Measurements from ENCODE around the gene KLF15.
"Not testable (repeated sequence)": the region's sequence is repeated elsewhere in the genome, so short reads cannot be mapped to it uniquely, and the experiment has no call there.

Gene KLF15

DNA sequence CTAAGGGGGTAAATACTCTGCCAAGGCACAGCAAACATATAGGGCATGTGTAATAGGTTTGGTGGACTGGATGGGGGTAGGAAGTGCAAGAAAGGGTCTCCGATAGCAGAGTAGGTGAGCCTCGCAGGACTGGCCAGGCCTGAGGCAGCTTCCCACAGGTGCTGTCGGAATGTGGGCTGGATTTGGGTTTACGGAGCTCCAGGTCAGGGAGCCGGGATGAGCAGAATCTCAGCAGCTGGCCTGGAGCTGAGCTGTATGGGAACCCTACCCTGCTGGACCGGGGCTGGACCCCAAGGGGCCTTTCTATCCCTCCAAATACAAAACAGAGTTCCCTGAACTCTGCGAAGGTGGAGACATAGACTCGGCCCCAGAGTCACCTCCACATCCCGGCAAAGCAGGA is 15.0 kb downstream of the KLF15 start:
- DNase-seq, result no peak
- no peak for TF ChIP-seq POLR2A (IDR thresholded peaks at IDR 0.05; ENCODE audit: low read length)

DNA sequence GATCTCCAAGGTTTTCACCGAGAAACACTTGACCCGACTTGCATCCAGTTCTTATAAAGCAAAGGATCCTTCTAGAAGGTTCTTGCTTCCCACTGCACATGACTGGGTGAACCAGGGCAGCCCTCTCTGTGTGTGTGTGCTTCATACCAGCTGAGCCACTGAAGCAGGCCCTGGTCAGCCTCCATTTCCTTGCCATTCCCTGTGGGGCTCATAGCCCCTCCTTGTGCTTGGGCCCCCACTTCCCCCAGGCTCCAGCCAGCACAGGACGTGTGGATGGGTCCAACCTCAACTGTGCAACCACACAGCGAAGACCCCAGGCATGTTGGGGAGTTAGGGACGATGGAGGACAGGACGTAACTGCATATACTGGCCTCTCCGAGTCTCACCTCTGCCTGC is 15.5 kb downstream of the KLF15 start:
- no peak for DNase-seq
- TF ChIP-seq GATA1 (IDR thresholded peaks at IDR 0.05; ENCODE audit: low read depth, low read length), result no peak
- TF ChIP-seq POLR2A (IDR thresholded peaks at IDR 0.05; ENCODE audit: low read length), result no peak

DNA sequence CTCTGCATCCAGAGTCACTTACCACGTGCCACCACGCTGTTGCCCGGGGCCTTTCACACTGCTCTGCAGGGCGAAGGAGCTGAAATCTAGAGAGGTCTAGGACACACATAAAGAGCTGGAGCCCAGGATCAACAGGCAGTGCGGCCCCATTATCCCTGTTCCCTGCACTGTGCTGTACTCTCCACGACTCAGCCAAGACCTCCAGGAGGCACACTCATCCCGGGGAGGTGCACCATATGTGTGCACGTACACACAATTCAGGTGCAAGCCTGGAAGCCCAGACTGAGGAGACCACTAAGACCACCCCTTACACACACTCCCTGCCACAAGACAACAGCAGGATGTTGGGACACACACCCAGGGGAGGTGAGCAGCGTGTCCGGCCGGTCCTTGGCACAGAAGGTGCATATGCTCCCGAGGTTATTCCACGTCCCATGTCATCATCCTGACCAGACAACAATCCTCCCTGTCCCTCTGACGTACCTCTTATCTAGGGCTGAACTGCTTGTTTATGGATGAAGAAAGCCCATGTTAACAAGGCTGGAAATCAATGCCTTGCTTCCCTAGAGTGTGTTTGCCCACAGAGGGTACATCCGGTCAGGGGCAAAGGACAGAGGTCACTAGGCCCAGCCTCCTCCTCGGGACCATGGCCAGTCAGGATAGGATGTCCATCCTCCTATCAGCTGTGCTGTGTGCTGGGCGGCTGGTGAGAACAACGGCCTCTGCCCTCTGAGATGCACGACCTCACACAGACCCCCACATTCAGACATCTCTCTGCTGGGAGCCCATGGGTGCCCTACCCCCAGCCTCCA is 16.1 kb downstream of the KLF15 start:
- DNase-seq, result no peak
- TF ChIP-seq GATA1 (IDR thresholded peaks at IDR 0.05; ENCODE audit: low read depth, low read length) (no peak), POLR2A (IDR thresholded peaks at IDR 0.05; ENCODE audit: low read length) (no peak)

DNA sequence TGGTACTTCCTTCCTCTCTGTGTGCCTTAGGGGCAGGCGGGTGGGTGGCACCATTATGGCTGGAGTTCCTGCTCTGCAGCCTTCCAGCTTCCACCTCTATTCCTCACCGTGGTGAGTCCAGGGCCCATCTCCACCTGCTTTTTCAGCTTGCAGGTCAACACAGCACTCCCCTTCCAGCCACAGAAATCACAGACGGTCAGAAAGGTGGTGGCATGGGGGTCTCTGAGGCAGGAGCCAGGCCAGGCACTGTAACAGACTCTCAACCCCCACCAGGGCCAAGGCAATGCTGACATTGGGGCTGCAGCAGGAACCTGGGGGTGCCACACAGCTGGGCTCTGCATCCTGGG is 16.6 kb downstream of the KLF15 start:
- TF ChIP-seq POLR2A (IDR thresholded peaks at IDR 0.05; ENCODE audit: low read length) (no peak), GATA1 (IDR thresholded peaks at IDR 0.05; ENCODE audit: low read depth, low read length) (no peak)
- DNase-seq, result no peak

DNA sequence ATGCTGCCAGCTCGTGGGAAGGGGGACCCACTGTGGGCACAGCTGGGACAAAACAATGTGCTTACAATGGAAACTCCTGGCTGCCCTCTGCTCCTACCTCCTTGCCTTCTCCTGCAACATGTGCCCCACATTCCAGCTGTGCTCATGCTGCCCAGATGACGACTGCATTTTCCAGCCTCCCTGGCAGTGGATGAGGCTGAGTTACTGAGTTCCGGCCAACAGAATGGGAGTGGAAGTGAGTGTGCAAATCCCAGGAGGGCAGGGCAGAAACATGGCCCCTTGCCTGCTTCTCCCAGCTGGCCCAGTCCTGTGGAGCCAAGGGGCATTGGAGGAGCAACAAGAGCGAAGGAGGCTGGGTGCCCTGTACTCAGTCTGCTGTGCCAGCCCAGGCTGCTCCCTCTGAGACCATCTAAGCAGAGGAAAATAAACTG is 17.1 kb downstream of the KLF15 start:
- no peak for TF ChIP-seq GATA1 (IDR thresholded peaks at IDR 0.05; ENCODE audit: low read depth, low read length)
- TF ChIP-seq POLR2A (IDR thresholded peaks at IDR 0.05; ENCODE audit: low read length), result no peak

DNA sequence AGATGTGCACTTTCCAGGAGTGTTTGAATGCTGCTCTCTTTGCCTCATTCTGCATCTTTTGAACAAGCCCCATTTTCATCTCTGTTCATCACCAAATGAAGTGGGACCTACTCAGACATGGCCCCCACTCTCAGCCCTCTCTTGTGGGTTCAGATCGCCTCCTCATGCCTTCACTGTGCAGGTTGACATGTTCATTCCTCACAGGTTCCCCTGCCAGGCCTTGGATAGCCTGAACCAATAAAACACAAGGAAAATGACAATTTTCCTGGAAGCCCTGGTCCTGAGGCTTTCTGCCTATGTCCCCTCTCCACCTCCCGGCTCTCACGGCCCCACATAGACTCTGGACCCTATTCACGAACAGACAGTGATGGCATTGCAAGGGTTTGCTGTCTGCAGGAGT is 17.7 kb downstream of the KLF15 start:
- DNase-seq, result no peak
- TF ChIP-seq GATA1 (IDR thresholded peaks at IDR 0.05; ENCODE audit: low read depth, low read length), result no peak
- TF ChIP-seq POLR2A (IDR thresholded peaks at IDR 0.05; ENCODE audit: low read length), result no peak

More for the DNA sequence above, 17.1 kb downstream of the KLF15 start:
- no peak for DNase-seq

DNA sequence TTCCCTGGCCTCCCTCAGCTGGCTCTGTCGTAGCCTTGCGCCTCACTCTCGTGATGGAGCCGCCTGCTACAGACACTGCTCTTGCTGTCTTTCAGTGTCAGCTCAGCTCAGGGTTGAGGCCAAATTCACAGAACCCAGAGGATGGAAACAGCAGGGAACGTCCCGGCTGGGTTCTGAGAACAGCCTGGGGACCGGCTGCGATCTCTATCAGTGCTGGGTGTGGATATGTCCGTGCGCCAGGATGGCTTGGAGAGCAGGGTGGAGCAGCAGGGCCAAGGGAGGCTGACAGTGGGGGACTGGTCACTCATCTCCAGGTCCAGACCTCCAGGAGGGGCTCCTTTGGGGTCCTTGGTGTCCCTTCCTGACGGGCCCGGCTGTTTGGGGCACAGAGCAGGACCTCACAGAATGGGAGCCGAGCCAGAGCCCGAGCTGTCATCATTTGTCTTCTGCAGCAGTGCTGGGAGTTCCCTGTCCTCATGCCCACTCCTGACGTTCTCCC is 18.4 kb downstream of the KLF15 start:
- no peak for DNase-seq
- TF ChIP-seq GATA1 (IDR thresholded peaks at IDR 0.05; ENCODE audit: low read depth, low read length), result no peak
- TF ChIP-seq POLR2A (IDR thresholded peaks at IDR 0.05; ENCODE audit: low read length), result no peak

DNA sequence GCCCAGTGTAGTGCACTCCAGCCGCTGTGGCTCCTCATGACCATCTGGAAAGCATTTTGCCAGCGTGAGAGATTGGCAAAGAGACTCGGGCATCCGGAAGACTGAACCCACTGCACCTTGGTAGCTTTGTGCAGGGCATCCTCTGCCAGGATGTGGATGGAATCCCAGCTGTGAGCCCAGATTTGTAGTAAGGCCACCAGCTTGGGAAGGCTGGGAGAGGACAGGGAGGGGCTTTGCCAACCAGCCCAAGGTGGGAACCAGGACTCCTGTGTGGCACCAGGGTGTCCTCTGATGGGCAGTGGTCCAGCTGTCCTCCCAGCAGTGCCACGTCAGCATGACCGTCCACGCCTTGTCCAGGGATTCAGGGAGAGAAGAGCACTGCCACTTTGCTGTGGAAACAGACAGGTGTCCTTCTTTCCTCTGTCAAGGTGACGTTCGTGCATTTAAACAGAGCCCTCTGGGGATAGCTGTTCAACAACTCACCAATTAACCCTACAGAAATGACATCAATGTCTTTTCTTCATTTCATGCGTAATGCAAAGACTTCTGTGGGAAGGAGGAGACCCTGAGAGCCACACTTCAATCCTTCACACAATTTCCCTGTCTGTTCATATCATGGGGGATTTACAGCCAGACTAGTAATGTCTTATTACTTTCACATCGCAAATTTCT is 19.1 kb downstream of the KLF15 start:
- DNase-seq, result no peak
- TF ChIP-seq GATA1 (IDR thresholded peaks at IDR 0.05; ENCODE audit: low read depth, low read length) (no peak), POLR2A (IDR thresholded peaks at IDR 0.05; ENCODE audit: low read length) (no peak)

DNA sequence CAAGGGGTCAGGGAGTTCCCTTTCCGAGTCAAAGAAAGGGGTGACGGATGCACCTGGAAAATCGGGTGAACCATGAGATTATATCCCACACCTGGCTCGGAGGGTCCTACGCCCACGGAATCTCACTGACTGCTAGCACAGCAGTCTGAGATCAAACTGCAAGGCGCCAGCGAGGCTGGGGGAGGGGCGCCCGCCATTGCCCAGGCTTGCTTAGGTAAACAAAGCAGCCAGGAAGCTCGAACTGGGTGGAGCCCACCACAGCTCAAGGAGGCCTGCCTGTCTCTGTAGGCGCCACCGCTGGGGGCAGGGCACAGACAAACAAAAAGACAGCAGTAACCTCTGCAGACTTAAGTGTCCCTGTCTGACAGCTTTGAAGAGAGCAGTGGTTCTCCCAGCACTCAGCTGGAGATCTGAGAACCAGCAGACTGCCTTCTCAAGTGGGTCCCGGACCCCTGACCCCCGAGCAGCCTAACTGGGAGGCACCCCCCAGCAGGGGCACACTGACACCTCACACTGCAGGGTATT is 25.3 kb downstream of the KLF15 start:
- DNase-seq, result not testable (repeated sequence)

DNA sequence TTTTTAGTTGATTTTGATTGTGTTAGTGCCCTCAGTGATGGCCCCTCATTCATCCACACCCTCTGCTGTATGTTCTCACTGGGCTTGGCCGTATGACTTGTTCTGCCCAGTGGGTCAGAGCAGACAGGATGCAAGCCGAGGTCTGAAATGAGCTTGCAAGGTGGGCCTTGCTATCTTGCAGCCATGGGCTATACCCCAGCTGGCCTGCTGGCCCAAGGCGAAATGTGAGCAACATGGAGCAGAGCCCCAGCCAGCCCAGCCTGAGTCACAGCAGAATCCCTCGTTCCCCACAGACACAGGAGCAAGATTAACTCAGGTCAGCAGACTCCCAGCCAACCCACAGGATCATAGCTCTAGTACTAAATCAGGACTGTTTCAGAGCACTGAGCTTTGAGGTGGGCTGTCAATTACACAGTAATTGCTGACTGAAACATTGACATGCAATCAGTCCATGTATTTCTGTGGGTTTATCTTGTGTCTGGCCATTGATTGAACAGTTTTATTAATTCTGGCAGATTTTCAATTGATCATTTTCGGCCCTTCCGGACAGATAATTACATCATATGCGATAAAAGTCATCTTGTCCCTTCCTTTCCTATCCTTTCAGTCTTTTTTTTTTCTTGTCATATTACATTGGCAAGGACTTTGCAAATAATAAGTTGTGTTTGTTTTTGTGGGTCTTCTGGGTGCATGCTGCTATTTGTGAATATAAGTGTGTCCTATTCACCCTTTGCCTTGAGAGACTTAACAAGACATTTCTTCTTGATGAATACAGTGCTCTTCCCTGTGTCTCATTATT is 27.1 kb downstream of the KLF15 start:
- TF ChIP-seq POLR2A (IDR thresholded peaks at IDR 0.05; ENCODE audit: low read length) (no peak), GATA1 (IDR thresholded peaks at IDR 0.05; ENCODE audit: low read depth, low read length) (no peak)

DNA sequence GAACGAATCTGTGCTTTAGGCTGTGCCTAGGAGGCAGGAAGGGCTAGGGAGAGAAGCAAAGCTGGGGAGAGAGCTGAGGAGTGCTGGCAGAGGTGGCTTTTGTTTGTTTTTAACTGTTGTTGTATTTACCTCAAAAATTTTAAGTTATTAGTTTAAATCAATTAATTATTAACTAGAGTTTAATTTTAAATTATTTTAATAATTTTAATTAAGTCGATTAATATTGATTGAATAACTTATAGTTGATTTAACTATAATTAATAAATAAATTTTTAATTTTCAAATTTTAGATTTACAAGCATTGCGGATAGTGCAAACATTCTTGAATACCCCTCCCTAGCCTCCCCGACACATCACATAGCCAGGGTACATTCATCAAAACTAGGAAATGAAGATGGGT is 30.6 kb downstream of the KLF15 start:
- TF ChIP-seq GATA1 (IDR thresholded peaks at IDR 0.05; ENCODE audit: low read depth, low read length), result no peak
- TF ChIP-seq POLR2A (IDR thresholded peaks at IDR 0.05; ENCODE audit: low read length), result no peak
- DNase-seq, result no peak

More for the DNA sequence above, 27.1 kb downstream of the KLF15 start:
- DNase-seq, result no peak

DNA sequence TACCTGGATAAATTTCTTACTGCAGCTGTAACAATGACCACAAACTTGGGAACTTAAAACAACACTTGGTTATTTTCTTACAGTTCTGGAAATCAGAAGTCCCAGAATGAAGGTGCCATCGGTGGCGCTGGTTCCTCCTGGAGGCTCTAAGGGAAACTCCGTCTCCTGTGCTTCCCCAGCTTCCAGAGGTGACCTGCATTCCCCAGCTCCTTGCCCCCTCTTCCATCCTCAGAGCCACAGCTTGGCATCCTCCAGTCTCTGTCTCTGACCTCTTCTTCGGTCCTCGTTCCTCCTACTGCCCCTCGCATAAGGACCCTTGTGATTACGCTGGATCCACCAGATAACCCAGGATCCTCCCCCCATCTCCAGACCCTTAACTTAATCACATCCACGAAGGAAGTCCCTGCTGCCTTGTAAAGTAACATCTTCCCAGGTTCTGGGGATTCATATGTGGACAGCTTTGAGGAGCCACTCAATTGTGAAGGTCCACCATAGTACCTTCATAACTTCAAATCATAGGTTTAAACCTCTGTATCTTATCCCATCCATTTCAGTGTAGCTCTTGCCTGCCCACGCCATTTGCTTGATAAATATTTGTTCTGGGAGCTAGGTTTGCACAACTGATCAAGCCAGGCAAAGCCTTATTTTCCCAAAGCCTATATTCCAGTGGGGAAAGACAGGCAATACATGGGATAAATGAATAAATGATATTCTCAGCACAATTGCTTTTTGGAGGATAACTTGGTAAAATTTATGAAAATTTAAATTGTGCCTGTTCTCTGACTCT is 34.8 kb downstream of the KLF15 start:
- DNase-seq, result no peak
- TF ChIP-seq POLR2A (IDR thresholded peaks at IDR 0.05; ENCODE audit: low read length), result no peak
- TF ChIP-seq GATA1 (IDR thresholded peaks at IDR 0.05; ENCODE audit: low read depth, low read length), result no peak

DNA sequence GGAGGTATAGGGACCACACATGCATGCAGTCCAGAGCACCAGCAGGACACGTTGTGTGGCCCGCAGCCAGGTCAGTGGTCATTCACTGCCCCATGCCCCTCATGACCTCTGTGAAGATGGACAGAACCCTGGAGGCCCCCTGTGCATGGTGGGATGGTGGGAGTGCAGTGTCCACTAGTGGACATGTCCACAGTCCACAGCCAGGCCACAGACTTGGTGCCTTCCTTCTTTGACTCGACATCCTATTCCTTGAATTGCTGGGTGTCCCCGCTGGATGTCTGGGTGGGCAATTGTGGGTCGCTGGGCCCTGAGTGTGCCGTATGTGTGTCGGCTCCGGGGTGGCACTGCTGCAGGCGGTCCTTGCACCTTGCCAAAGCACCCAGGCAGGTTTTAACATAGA is 35.7 kb downstream of the KLF15 start:
- no peak for TF ChIP-seq POLR2A (IDR thresholded peaks at IDR 0.05; ENCODE audit: low read length)
- no peak for TF ChIP-seq GATA1 (IDR thresholded peaks at IDR 0.05; ENCODE audit: low read depth, low read length)
- no peak for DNase-seq
